Fibroblast of lung (primary cell): ENCODE results near the gene TMEM62. TPM values are rescaled to one million over a fixed set of nuclear protein-coding genes. Genes with fewer than 3 reads are reported as not detected.

ENCODE experiments used
- DNase-seq, 2 donors: peaks; one replicate each; pipeline versions ENCODE4 v3.0.0 to v3.0.0-alpha.2; 2010; ENCODE audit warnings: low read depth in 2 of 2
- H2AFZ ChIP-seq: 2 replicates; pipeline ENCODE4 v1.5.1; 2012; ENCODE audit warnings: low read length, control low read depth, inconsistent platforms
- H3K27ac ChIP-seq: 2 replicates; pipeline ENCODE4 v1.5.1; 2011; ENCODE audit warnings: low read length, control low read depth; ENCODE audit not compliant: insufficient read depth
- H3K27me3 ChIP-seq: 2 replicates; pipeline ENCODE4 v1.5.1; 2011; ENCODE audit warnings: mild to moderate bottlenecking, low read length; ENCODE audit not compliant: control insufficient read depth, insufficient read depth
- H3K36me3 ChIP-seq: 2 replicates; pipeline ENCODE4 v1.5.1; 2011; ENCODE audit warnings: low read length; ENCODE audit not compliant: control insufficient read depth, insufficient read depth
- H3K4me1 ChIP-seq: 2 replicates; pipeline ENCODE4 v1.5.1; 2011; ENCODE audit warnings: low read length; ENCODE audit not compliant: control insufficient read depth, insufficient read depth; ENCODE audit errors: extremely low read depth
- H3K4me2 ChIP-seq: 2 replicates; pipeline ENCODE4 v1.5.1; 2011; ENCODE audit warnings: low read length, control low read depth; ENCODE audit not compliant: insufficient read depth; ENCODE audit errors: extremely low read depth
- H3K4me3 ChIP-seq, 4 experiments: fragments of 200-600 bp in 1 of 4; sonication (generic) in 1 of 4; replicated peaks in 1 of 4; 2 replicates each; pipeline ENCODE4 v1.5.1; 2011 to 2016; ENCODE audit warnings: low read length in 4 of 4, low read depth in 3 of 4, mild to moderate bottlenecking in 3 of 4, control low read depth in 2 of 4, inconsistent platforms in 1 of 4, mixed read lengths in 1 of 4; ENCODE audit not compliant: insufficient read depth in 1 of 4; ENCODE audit errors: control extremely low read depth in 1 of 4
- H3K79me2 ChIP-seq: 2 replicates; pipeline ENCODE4 v1.5.1; 2012; ENCODE audit warnings: mild to moderate bottlenecking, low read length, inconsistent platforms; ENCODE audit not compliant: control insufficient read depth, insufficient read depth
- H3K9ac ChIP-seq: 2 replicates; pipeline ENCODE4 v1.5.1; 2011; ENCODE audit warnings: mild to moderate bottlenecking, low read length, control low read depth; ENCODE audit not compliant: insufficient read depth
- H3K9me3 ChIP-seq: 2 replicates; pipeline ENCODE4 v1.5.1; 2012; ENCODE audit warnings: low read depth, low read length; ENCODE audit not compliant: control insufficient read depth, insufficient read depth
- H4K20me1 ChIP-seq: 2 replicates; pipeline ENCODE4 v1.5.1; 2011; ENCODE audit warnings: low read length; ENCODE audit not compliant: control insufficient read depth, insufficient read depth; ENCODE audit errors: extremely low read depth
- CTCF ChIP-seq, 2 donors: IDR thresholded peaks in 1 of 2; conservative IDR thresholded peaks in 1 of 2; 1 replicate in 1 of 2; 2 replicates in 1 of 2; pipeline ENCODE4 v1.5.1; 2011 to 2012; ENCODE audit warnings: low read length in 2 of 2, control low read depth in 1 of 2, inconsistent platforms in 1 of 2, low read depth in 1 of 2, mild to moderate bottlenecking in 1 of 2
- EZH2 ChIP-seq: IDR thresholded peaks from 2 replicates; pipeline ENCODE4 v1.5.1; 2012; ENCODE audit warnings: low read length, control low read depth, mild to moderate bottlenecking; ENCODE audit errors: missing control alignments
- polyA plus RNA-seq, 2 donors: library from polyadenylated mRNA; depleted of rRNA in 1 of 2; stranded (reverse) in 1 of 2; unstranded in 1 of 2; fragments of >200 nt; gene quantifications; 2 replicates each; pipeline ENCODE4 v1.2.1, GENCODE V29; 2011 to 2012; ENCODE audit warnings: missing spikeins in 1 of 2
- total RNA-seq: library from RNA; depleted of rRNA; stranded (reverse); fragments of >200 nt; gene quantifications from 2 replicates; pipeline ENCODE4 v1.2.1, GENCODE V29; 2014

Gene TMEM62
- total and polyA plus RNA-seq, 2 donors (not counting 1 experiment from before 2014, with no cell fraction given) = 10.7 to 20.8 TPM

GRCh38 chr15:43184407-43185124 is 51.2 kb downstream of the TMEM62 start:
- Histone ChIP-seq H3K36me3 (peaks cover 3% of the 10 kb centered on the region), H3K9ac (peak overlapping the region; percentile 74), H2AFZ (peak overlapping the region; percentile 61), H3K9me3 (no peaks in the 10 kb centered on the region), H3K27ac (no peak overlapping the region), H3K4me3 (peak overlapping the region in 2 of 4 experiments; percentile 70 to 96), H3K79me2 (peaks cover 7% of the 10 kb centered on the region), H3K4me2 (no peak overlapping the region), H3K4me1 (no peaks in the 10 kb centered on the region), H3K27me3 (no peaks in the 10 kb centered on the region), H4K20me1 (no peaks in the 10 kb centered on the region)
- no peak for DNase-seq
- TF ChIP-seq CTCF (conservative IDR thresholded peaks at IDR 0.05 in 1 of 2, IDR thresholded peaks at IDR 0.05 in 1 of 2; ENCODE audit: low read depth in 1 of 2, low read length in 2 of 2) = no peak

- Histone ChIP-seq H3K9me3 (no peaks in the 10 kb centered on the region), H3K9ac (peak within 1 kb of the TSS; percentile 74), H3K27ac (peak within 1 kb of the TSS; percentile 67)
Observed at GRCh38 chr15:43185157-43186002, 52.0 kb downstream of the TMEM62 start, which contains the start of gene CCNDBP1. TSS of gene CCNDBP1 (plus strand) at chr15:43185403. CDS start at chr15:43185499, 96 bp downstream.

More at GRCh38 chr15:43185157-43186002, 52.0 kb downstream of the TMEM62 start, which contains the start of gene CCNDBP1:
- Histone ChIP-seq H3K4me1 (no peaks in the 10 kb centered on the region), H3K4me3 (peak within 1 kb of the TSS; percentile 90 to 96 (median 94)), H3K36me3 (peaks cover 7% of the 10 kb centered on the region), H3K79me2 (peaks cover 7% of the 10 kb centered on the region), H3K27me3 (no peaks in the 10 kb centered on the region), H4K20me1 (no peaks in the 10 kb centered on the region), H2AFZ (peak within 1 kb of the TSS; percentile 90), H3K4me2 (peak within 1 kb of the TSS; percentile 97)
- TF ChIP-seq CTCF (conservative IDR thresholded peaks at IDR 0.05 in 1 of 2, IDR thresholded peaks at IDR 0.05 in 1 of 2; ENCODE audit: low read depth in 1 of 2, low read length in 2 of 2) = peak; percentile 44 to 49
- no peak for TF ChIP-seq EZH2
- DNase-seq = peak; percentile 72 to 81
